HG02938 (cell line): ENCODE data around the gene ARMH1.
"Not testable (repeated sequence)": the region's sequence is repeated elsewhere in the genome, so short reads cannot be mapped to it uniquely, and the experiment has no call there.

ENCODE experiments used
- ATAC-seq: cut with Tn5 transposase; IDR thresholded peaks from one replicate; pipeline ENCODE4 v1.9.1; 2021; ENCODE audit warnings: mild to moderate bottlenecking, moderate library complexity; ENCODE audit not compliant: unreplicated experiment

Gene ARMH1

DNA sequence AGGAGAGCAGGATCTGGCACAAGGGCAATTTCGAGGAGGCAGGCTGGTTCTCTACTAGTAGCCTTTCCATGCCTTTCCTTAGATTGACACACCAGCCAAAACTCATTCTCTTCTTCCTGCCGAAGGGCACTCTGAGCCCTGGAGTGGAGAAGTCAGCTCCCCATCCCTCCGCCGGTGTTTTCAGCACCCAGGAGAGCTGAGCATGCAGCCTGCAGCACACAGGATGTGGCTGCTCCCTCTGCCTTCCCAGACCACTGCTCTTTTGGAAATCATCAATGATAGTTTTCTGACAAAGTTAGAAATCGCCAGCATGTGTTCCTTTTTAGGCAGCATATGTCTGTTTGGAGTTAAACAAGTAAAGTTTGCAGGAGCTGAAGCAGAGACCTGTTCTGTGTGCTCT is 44.8 kb downstream of the ARMH1 start:
- ATAC-seq: no peak

- no peak for ATAC-seq
These were observed 45.8 kb downstream of the ARMH1 start for GRCh38 chr1:44720281-44720680.

DNA sequence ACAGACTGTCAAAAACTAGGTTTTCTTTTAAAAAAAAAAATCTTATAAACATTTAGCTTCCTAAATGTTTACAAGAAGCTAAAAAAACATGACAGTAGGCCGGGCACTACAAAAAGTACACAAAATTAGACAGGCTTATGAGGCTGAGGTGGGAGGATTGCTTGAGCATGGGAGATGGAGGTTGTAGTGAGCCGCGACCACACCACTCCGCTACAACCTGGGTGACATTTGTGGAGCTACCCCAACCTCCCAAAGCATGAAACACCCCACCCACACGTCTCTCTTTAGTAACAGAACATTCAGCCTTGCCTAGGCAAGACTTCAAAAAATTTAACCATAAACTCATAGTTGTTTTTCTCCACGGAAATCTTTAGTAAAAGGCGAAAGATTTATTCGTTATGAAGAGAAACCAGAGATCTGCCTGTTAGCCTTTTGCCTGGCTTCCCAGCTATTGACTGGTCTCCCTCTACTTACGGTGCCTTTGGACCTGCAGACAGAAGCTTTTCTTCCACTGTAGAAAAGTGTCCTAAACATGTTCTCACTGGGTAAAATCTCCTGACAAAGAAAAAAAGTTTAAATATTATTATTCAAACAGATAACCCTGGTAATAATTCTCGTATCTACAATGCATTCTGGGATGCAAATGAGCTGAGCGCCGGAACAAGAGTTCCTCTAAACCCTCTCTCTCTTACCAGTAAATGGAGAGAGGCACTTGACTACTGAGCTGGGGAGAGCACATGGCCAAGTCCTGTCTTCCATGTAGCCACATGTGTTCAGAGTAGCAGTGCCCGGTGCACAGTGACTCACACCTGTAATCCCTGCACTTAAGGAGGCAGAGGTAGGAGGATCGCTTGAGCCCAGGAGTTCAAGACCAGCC is 47.2 kb downstream of the ARMH1 start:
- peak; percentile 69 for ATAC-seq

- ATAC-seq: no peak
These were observed 48.5 kb downstream of the ARMH1 start for GRCh38 chr1:44723064-44723463.

DNA sequence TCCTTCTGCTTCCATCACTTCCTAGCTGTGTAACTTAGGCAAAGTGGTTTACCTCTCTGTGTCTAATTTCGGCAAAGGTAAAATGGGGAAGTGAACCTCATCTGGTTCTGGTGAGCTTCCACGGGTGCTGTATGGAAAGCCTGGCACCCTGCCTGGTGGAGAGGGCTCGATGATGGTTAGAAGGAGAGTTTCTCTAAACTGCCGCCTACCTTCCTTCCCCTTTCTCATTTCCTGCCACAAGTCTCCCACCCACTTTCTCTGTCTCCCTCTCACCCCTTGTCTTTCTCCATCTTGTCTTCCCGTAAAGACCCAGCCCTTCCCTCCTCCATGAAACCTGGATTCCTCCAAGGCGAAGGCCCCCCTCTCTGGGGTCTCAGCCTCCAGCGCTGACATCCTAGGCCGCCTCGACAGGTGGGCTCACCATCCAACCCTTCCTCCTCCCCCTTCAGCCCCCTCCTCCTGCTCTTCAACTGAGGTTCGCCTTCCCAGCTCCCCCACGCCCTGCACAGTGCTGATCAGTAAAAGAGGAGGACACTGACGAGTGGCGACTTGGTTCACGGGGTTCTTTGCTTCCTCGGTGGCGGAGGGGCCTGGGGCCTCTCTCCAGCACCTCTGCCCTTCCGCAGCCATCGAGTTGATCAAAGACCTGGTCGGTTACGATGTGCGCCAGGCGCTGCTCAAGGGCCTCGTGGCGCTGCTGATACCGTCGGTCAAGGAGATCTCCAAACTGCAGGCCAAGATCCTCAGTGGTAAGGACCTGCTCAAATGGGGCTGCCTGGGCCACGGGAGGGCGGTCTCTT is 49.2 kb downstream of the ARMH1 start:
- no peak for ATAC-seq

- no peak for ATAC-seq
These were observed 49.9 kb downstream of the ARMH1 start for GRCh38 chr1:44724296-44724954.

DNA sequence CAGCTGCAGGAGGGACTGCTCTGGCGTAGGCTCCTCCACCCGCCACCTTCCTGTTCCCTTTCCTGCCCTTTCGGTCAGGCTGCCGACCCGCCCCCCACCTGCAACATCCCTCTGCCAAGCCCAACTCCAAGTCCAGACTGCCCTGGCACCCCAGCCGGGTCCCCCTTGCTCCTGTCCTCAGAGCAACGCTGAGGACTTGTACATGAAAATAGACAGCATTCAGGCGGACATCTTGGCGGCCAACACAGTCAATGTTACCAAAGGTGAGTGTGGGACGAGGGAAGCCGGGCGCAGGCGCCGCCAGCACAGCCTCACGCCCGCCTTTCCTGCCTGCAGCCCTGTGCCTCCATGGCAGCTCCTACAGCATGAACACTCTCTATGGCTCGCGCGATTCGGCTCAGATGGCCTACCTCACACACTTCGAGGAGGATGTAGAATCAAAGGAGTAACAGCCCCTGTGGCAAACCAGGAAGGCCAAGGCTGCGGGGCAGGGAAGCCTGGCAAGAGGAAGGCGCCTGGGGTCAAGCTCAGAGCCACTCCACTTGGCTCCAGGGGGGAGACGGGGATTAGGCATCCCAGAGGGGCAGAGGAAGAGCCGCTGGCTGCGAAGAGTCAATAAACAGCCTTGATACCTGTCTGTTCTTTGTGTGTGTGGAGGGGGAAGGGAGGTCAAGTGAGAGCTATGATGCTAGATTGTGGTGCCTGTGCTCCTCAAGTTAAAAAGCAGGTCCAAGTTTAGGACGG is 50.6 kb downstream of the ARMH1 start:
- no peak for ATAC-seq

DNA sequence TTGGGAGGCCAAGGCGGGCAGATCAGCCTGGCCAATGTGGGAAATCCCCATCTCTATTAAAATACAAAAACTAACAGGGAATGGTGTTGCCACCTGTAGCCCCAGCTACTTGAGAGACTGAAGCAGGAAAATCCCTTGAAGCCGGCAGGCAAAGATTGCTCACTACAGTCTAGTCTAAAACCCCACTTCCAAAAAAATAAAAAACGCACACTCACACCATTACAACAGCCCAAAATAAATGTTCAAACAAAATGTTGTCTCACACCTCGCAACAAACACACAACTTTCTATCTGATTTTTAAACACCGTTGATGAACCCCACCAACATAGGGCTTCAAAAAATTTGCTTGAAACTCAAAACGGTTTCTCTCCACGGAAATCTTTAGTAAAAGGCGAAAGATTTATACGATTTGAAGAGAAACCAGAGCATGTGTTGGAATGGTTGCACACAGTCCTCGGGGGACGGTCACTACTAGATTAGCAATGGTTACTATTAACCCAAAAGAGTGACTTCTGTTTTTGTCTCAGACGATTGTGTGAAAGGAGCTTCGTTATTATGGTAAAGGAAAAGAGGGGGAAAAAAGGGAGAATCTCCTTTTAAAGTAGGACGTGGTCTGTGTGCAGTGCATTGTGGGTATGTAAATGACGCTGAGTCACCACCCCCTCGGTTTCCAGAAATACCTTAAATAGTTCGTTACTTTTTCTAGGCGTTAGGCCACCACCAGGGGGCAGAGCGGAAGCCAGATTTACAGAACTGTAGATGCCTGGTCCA is 56.4 kb downstream of the ARMH1 start, which contains the start of gene RNU5D-1:
TSS of gene RNU5D-1 (minus strand) at position 430 of the 772 bp plus-strand sequence.
- peak; percentile 60 for ATAC-seq

- no peak for ATAC-seq
These were observed 58.9 kb downstream of the ARMH1 start for GRCh38 chr1:44733365-44733764.

DNA sequence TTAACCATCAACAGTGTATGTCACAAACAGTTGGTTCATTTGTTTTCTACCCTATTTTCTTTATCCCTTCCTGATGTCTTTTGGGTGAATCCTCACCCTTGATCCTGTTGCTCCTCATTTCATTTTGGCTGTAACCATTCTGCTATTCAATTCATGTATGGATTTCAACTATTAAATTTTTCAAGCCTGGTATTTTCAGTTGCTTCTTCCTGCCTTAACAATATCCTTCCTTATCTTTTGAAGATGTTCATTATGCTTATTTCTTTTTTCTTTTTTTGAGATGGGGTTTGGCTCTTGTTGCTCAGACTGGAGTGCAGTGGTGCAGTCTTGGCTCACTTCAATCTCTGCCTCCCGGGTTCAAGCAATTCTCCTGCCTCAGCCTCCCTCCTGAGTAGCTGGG is 59.3 kb downstream of the ARMH1 start:
- ATAC-seq: no peak

- ATAC-seq: no peak
These were observed 61.5 kb downstream of the ARMH1 start for GRCh38 chr1:44735992-44736391.

DNA sequence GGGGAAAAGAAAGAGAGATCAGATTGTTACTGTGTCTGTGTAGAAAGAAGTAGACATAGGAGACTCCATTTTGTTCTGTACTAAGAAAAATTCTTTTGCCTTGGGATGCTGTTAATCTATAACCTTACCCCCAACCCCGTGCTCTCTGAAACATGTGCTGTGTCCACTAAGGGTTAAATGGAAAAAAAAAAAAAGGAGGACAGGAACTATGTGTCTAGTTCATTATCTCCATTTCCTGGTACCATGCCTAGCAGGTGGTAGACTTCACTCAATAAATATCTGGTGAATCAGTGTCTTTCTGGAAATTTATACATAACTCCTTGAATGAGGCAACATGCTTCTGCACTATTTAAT is 64.4 kb downstream of the ARMH1 start:
- ATAC-seq: not testable (repeated sequence)

- ATAC-seq: peak; percentile 92
These were observed 65.0 kb downstream of the ARMH1 start, which contains the start of gene KIF2C for GRCh38 chr1:44739307-44740178. Gene KIF2C (plus strand): TSS chr1:44739837. CDS start chr1:44739933, 96 bp downstream.

- ATAC-seq: no peak
These were observed 65.7 kb downstream of the ARMH1 start for GRCh38 chr1:44740179-44740617.

DNA sequence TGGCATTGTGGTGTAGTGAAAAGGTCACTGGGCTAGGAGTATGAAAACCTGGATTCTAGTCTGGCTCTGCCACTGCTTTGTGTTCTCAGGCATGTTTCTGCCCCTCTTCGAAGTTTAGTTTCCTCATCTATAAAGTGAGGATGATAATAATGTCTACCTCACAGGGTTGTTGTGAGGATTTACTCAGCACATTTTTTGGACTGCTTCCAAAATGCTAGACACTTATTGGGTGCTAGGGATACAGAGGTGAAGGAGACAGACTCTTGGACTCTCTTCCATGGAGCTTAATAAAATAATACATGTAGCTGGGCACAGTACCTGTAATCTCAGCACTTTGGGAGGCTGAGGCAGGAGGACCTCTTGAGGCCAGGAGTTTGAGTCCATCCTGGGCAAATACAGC is 68.7 kb downstream of the ARMH1 start:
- no peak for ATAC-seq

GRCh38 chr1:44747878-44748277 is 73.4 kb downstream of the ARMH1 start:
- ATAC-seq: no peak

- no peak for ATAC-seq
These were observed 82.9 kb downstream of the ARMH1 start for GRCh38 chr1:44757420-44757819.

GRCh38 chr1:44759077-44759476 is 84.6 kb downstream of the ARMH1 start:
- no peak for ATAC-seq

GRCh38 chr1:44760876-44761275 is 86.4 kb downstream of the ARMH1 start:
- ATAC-seq: no peak
